Omental fat pad (tissue), 4 donors: ENCODE data around the gene MOSMO. TPM values are rescaled to one million over a fixed set of nuclear protein-coding genes. Genes with fewer than 3 reads are reported as not detected.

ENCODE experiments used
- ATAC-seq: fragments of 150-250 bp; one replicate; pipeline ENCODE4 v1.9.1; 2016; ENCODE audit warnings: mild to moderate bottlenecking, moderate library complexity; ENCODE audit not compliant: low FRiP score
- DNase-seq: peaks from one replicate; pipeline ENCODE4 v3.0.0-alpha.2; 2019; ENCODE audit warnings: low spot score
- CTCF ChIP-seq, 3 donors: fragments of 450-650 bp; IDR thresholded peaks; one replicate each; pipeline ENCODE4 v1.5.1; 2016 to 2017; ENCODE audit warnings: antibody characterized with exemption in 3 of 3, mild to moderate bottlenecking in 3 of 3, moderate library complexity in 2 of 3
- total RNA-seq, 4 donors: library from RNA; depleted of rRNA; stranded (reverse); fragments of >200 nt; gene quantifications; one replicate each; pipeline ENCODE4 v1.1.0, GENCODE V29; 2016

Gene MOSMO
- total RNA-seq, 4 donors from 2014 or later = 18.7 to 35.2 (median 25.8) TPM

- no peak for TF ChIP-seq CTCF (IDR thresholded peaks at IDR 0.05)
- DNase-seq (no peak), ATAC-seq (peak; percentile 55)
Observed at GRCh38 chr16:22008215-22009059, 526 bp downstream of the MOSMO start.

- TF ChIP-seq CTCF (IDR thresholded peaks at IDR 0.05) = no peak
- ATAC-seq (no peak), DNase-seq (no peak)
Observed at GRCh38 chr16:22010902-22011301, 3.0 kb downstream of the MOSMO start.

- DNase-seq = no peak
- TF ChIP-seq CTCF (IDR thresholded peaks at IDR 0.05) = no peak
- no peak for ATAC-seq
Observed at GRCh38 chr16:22012241-22012640, 4.3 kb downstream of the MOSMO start.

GRCh38 chr16:22013486-22013885 lies 5.6 kb downstream of the MOSMO start:
- no peak for TF ChIP-seq CTCF (IDR thresholded peaks at IDR 0.05)
- no peak for DNase-seq
- no peak for ATAC-seq

DNA sequence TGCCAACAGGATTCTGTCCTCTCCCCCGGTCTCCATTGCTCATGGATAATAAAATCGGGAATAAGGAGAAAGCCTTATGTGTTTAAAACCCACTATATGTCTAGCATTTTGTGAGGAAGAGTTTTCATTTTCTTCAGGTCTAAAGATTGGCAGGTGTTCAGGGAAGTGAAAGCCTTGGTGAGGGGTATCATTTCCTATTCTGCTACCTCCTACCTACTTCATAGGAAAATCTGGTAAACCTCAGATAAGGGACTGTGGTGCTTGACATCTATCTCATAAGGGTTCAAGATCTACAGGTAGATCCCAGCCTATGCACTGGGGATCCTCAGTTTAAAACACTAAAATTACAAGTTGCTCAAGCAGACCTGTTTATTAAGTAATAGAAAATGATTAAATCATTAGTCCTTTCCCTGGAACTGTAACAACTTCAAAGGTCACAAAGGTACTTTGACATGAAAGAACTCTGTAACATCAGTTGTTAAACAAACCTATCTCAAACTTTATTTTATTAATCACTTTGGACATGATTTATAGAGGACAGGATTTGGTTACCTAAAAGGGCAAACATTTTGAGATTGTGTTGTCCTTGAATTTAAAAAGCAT lies 6.5 kb downstream of the MOSMO start:
- TF ChIP-seq CTCF (IDR thresholded peaks at IDR 0.05) = no peak
- ATAC-seq (no peak), DNase-seq (no peak)

DNA sequence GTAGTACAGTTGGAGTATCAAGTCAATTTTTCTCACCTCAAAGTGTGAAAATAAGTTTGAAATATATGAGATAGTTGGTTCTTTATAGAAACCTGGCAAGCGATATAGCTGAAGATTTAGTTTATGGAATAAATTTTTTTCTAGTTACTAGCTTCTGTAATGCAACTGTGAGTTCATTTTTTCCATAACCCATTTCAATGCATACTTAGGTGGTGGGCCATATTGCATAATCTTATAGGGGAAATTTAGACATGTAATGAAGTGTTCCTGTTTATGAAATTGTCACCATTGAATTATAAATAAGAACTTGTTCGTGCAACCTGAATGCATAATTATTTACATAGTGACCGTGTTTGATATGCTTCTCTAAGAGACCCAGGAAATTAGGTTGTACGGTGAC lies 9.0 kb downstream of the MOSMO start:
- ATAC-seq (no peak), DNase-seq (no peak)
- TF ChIP-seq CTCF (IDR thresholded peaks at IDR 0.05) = no peak

DNA sequence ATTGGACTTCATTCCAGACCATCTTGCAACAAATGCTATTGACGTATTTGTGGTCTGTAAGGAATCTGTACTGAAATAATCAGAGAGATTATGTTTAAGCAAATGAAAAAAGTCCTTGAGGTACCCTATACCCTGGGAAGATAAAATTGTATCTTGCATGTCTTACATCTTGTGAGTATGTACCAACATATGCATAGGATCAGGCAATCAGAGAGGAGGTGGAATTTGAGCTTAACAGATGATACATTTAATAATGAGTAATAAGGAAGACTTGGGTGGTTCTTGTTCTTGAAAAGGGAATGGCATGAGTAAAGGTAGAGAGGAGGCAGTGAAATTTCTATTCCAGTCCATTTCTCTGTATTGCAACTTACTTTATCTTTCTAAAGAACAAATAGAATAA lies 10.6 kb downstream of the MOSMO start:
- ATAC-seq = no peak
- TF ChIP-seq CTCF (IDR thresholded peaks at IDR 0.05) = no peak
- no peak for DNase-seq
